HK-2 (cell line): ENCODE data around the gene SIRT7.

ENCODE experiments used
- DNase-seq: peaks from one replicate; pipeline ENCODE4 v3.0.0-alpha.2; 2018; ENCODE audit not compliant: unreplicated experiment

The SIRT7 gene

GRCh38 chr17:81905993-81906392 is 12.0 kb downstream of the SIRT7 start:
- DNase-seq: no peak

- DNase-seq: no peak
These were observed 12.5 kb downstream of the SIRT7 start for GRCh38 chr17:81905424-81905875.

- DNase-seq: no peak
These were observed 13.2 kb downstream of the SIRT7 start for GRCh38 chr17:81904600-81905423.

- DNase-seq: no peak
These were observed 13.9 kb downstream of the SIRT7 start for GRCh38 chr17:81903896-81904599.

- no peak for DNase-seq
These were observed 14.6 kb downstream of the SIRT7 start for GRCh38 chr17:81903415-81903831.

- DNase-seq: no peak
These were observed 15.1 kb downstream of the SIRT7 start for GRCh38 chr17:81902653-81903414.

- no peak for DNase-seq
These were observed 15.8 kb downstream of the SIRT7 start, which contains the start of gene NPB for GRCh38 chr17:81902023-81902652. Gene NPB (plus strand): TSS chr17:81902238. CDS start chr17:81902278, 40 bp downstream.

GRCh38 chr17:81901167-81902022 is 16.6 kb downstream of the SIRT7 start:
- no peak for DNase-seq

GRCh38 chr17:81900181-81900820 is 17.7 kb downstream of the SIRT7 start:
- no peak for DNase-seq

GRCh38 chr17:81899514-81900166 is 18.3 kb downstream of the SIRT7 start:
- DNase-seq: no peak

- DNase-seq: no peak
These were observed 19.1 kb downstream of the SIRT7 start for GRCh38 chr17:81898885-81899284.

GRCh38 chr17:81898029-81898866 is 19.7 kb downstream of the SIRT7 start:
- DNase-seq: peak; percentile 41

- no peak for DNase-seq
These were observed 22.6 kb downstream of the SIRT7 start for GRCh38 chr17:81895400-81895799.

- no peak for DNase-seq
These were observed 26.7 kb downstream of the SIRT7 start for GRCh38 chr17:81891303-81891552.

- DNase-seq: no peak
These were observed 27.3 kb downstream of the SIRT7 start for GRCh38 chr17:81890447-81891302.

- DNase-seq: no peak
These were observed 28.4 kb downstream of the SIRT7 start for GRCh38 chr17:81889602-81890001.

- DNase-seq: no peak
These were observed 28.9 kb downstream of the SIRT7 start for GRCh38 chr17:81888988-81889595.
